22Rv1 (cell line): ENCODE data around the gene CCDC183.
A peak's percentile ranks its signal among the peaks of the same experiment; 100 is the strongest.

Experiments used
- H3K27ac ChIP-seq: fragments of 450-650 bp; 2 replicates; pipeline ENCODE4 v1.5.1; 2017
- CTCF ChIP-seq: fragments of 450-650 bp; IDR thresholded peaks from 2 replicates; pipeline ENCODE4 v1.5.1; 2017; ENCODE audit warnings: mild to moderate bottlenecking
- ZFX ChIP-seq: fragments of 450-650 bp; IDR thresholded peaks from 2 replicates; pipeline ENCODE4 v1.6.1; 2017; ENCODE audit warnings: antibody characterized with exemption, borderline replicate concordance

Gene CCDC183

GRCh38 chr9:136848393-136849037 lies 52.4 kb downstream of the CCDC183 start:
- peak overlapping the region; percentile 99 for H3K27ac ChIP-seq
- no peak for TF ChIP-seq ZFX
- no peak for TF ChIP-seq CTCF

GRCh38 chr9:136849038-136849959 lies 53.2 kb downstream of the CCDC183 start, which contains the start of gene PHPT1:
PHPT1 (plus strand) TSS chr9:136849409; CDS start chr9:136849431, 22 bp downstream.
- TF ChIP-seq CTCF: no peak
- peak within 1 kb of the TSS; percentile 99 for H3K27ac ChIP-seq

GRCh38 chr9:136849960-136850865 lies 54.1 kb downstream of the CCDC183 start:
- H3K27ac ChIP-seq: peak overlapping the region; percentile 99
- TF ChIP-seq ZFX (no peak), CTCF (no peak)

- no peak for TF ChIP-seq ZFX
- peak overlapping the region; percentile 99 for H3K27ac ChIP-seq
Measured at GRCh38 chr9:136850866-136851775, 55.0 kb downstream of the CCDC183 start.

GRCh38 chr9:136851941-136852663 lies 56.0 kb downstream of the CCDC183 start, which contains the start of gene MAMDC4:
MAMDC4 (plus strand) TSS chr9:136852346; CDS start chr9:136852417, 71 bp downstream.
- TF ChIP-seq ZFX (no peak), CTCF (no peak)
- peak within 1 kb of the TSS; percentile 99 for H3K27ac ChIP-seq

GRCh38 chr9:136852664-136853595 lies 56.8 kb downstream of the CCDC183 start:
- peak overlapping the region; percentile 99 for H3K27ac ChIP-seq
- TF ChIP-seq ZFX (no peak), CTCF (no peak)
